Right renal pelvis (tissue), 4 donors: Measurements from ENCODE around the gene FAM13A. TPM values are rescaled to one million over a fixed set of nuclear protein-coding genes. Genes with fewer than 3 reads are reported as not detected.
"Not testable (repeated sequence)": the region's sequence is repeated elsewhere in the genome, so short reads cannot be mapped to it uniquely, and the experiment has no call there.

Experiments used
- DNase-seq, 4 donors: peaks; one replicate each; pipeline ENCODE4 v3.0.0-alpha.2; 2013; ENCODE audit warnings: low read depth in 4 of 4, low spot score in 3 of 4, missing footprints in 1 of 4
- polyA plus RNA-seq, 4 donors: library from polyadenylated mRNA; unstranded; fragments of 120-200 nt; gene quantifications; one replicate each; pipeline ENCODE4 v1.2.1, GENCODE V29; 2013; ENCODE audit not compliant: insufficient read length in 4 of 4

The FAM13A gene
- polyA plus RNA-seq, 4 donors, result 30.8 to 34.0 (median 33.6) TPM

- DNase-seq, result no peak
Observed at GRCh38 chr4:88964450-88964849, 92.5 kb downstream of the FAM13A start.

- DNase-seq, result no peak
Observed at GRCh38 chr4:88963817-88964216, 93.2 kb downstream of the FAM13A start.

GRCh38 chr4:88962396-88962795 lies 94.6 kb downstream of the FAM13A start:
- DNase-seq, result no peak

- no peak for DNase-seq
Observed at GRCh38 chr4:88960576-88960975, 96.4 kb downstream of the FAM13A start.

DNA sequence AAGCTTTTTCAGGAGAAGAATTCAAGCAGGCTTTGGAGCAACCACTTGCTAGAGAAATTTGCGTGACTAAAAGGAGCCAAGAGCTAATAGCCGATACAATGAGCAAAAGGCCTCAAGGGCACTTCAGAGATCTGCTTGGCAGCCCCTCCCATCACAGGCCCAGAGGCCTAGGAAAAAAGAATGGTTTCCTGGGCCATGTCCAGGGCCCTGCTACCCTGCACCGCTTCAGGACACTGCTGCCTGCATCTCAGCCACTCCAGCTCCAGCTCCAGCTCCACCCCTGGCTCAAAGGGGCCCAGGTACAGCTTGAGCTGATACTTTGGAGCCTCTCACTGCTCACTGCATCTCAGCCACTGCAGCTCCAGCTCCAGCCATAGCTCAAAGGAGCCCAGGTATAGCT lies 98.9 kb downstream of the FAM13A start:
- DNase-seq, result no peak

- DNase-seq, result no peak
Observed at GRCh38 chr4:88957570-88957969, 99.4 kb downstream of the FAM13A start.

DNA sequence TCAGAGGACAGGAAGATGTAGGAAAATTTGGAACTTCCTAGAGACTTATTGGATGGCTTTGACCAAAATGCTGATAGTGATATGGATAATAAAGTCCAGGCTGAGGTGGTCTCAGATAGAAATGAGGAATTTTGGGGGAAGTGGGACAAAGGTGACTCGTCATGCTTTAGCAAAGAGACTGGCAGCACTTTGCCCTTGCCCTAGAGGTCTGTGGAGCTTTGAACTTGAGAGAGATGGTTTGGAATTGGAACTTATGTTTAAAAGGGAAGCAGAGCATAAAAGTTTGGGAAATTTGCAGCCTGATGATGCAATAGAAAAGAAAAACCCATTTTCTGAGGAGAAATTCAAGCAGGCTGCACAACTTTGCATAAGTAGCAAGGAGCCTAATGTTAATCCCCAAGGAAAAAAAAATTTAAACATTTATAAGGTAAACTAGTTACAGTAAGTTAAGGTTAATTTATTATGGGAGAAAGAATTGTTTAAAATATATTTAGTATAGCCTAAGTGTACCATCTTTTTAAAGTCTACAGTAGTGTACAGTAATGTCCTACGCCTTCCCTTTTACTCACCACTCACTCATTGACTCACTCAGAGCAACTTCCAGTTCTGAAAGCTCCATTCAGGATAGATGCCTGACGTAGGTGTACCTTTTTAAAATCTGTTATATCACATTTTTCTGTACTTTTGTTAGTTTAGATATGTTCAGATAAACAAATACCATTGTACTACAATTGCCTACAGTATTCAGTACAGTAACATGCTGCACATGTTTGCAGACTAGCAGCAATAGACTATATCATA lies 101.2 kb downstream of the FAM13A start:
- DNase-seq, result no peak

DNA sequence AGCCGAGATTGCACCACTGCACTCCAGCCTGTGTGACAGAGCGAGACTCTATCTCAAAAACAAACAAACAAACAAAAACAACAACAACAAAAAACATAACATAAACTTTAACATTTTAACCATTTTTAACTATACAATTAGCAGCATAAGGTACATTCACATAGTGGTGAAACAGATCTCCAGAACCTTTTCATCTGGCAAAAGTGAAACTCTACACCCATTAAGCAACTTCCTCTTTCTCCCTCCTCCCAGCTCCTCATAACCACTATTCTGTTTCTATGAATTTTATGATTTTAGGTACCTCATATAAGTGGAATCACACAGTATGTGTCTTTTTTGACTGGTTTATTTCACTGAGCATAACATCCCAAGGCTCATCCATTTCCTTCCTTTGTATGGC lies 103.6 kb downstream of the FAM13A start:
- no peak for DNase-seq

- no peak for DNase-seq
Observed at GRCh38 chr4:88952081-88952480, 104.9 kb downstream of the FAM13A start.

- no peak for DNase-seq
Observed at GRCh38 chr4:88949605-88950004, 107.4 kb downstream of the FAM13A start.

DNA sequence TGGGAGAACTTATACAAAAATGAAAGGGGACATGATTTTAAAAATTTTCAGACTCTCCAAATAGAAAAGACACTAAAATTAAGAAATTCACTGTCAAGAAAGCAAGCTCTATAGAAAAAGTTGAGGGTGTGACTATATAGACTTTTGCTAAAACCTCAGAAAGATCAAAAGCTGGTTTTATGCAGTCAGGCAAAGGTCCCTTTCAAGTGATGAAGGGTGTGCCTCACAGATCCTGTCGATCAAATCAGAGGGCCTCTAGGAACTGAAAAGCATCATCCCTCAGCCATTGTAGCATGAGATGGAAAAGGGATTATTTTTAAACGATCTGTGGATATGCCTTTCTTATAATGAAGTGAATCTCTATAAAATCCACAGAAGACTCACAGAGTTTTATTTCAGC lies 116.5 kb downstream of the FAM13A start:
- DNase-seq, result no peak

DNA sequence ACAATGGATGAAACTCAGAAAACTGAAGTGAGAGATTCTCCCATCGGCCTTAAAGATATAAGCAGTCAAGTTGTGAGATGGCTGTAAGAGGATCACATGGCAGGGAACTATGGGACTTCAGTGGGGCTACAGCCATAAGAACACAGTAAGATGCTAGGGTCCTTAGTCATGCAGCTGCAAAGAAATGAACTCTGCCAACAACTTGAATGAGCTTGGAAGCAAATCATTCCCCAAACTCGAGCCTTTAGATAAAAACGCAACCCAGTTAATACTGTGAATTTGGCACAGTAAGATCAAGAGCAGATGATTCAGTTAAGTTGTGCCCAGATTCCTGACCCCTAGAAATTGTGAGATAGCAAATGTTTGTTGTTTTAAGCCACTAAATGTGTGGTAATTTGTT lies 117.3 kb downstream of the FAM13A start:
- no peak for DNase-seq

- DNase-seq, result no peak
Observed at GRCh38 chr4:88938138-88938537, 118.8 kb downstream of the FAM13A start.

DNA sequence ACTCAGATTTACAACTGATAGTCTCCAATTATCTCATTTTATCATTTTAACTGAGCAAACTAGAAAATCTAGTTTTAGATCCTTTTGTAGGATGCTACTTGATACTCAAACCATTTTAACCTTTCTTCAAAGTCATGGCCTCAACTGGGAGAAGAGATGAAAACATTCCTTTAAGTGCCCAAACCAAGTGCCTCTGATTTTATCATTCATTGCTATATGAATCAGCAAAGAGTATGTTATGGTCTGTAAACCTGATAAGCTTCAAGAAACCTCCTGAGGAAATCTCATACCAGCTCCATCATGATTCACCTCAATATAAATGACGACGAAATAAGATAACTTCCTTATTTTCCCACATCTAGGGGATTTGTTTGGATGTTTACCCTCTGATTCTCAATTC lies 119.9 kb downstream of the FAM13A start:
- no peak for DNase-seq

DNA sequence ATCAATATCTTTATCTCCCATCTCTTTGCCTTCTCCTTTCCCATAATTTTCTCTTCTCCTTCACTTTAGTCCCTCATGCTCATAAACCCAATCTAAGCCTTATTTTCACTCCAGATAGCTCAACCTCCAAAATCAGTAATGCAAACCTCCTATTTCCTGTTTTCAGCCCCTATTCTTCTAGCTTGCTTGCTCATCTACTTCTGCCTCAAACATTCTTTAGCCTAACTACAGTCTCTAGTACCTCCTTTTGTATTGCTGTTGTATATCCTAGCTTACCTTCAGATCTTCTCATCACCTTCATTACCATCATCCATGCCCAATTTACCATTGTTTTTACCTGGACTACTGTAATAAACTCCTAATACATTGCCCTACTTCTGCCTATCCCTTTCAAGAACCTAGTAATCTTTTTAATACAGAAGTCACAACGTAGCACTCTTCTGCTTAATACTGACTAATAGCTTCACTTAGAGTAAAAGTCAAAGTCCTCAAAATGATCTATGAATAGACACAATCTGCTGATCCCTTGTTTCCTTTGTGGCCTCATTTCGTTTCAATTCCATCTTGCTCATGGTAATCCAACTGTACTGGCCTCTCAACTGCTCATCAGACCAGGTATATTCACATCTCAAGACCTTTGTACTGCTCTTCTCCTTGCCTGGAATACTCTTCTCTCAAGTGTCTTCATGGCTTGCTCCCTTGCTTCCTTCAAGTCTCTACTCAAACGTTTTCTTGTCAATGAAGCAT lies 123.4 kb downstream of the FAM13A start:
- DNase-seq, result no peak

DNA sequence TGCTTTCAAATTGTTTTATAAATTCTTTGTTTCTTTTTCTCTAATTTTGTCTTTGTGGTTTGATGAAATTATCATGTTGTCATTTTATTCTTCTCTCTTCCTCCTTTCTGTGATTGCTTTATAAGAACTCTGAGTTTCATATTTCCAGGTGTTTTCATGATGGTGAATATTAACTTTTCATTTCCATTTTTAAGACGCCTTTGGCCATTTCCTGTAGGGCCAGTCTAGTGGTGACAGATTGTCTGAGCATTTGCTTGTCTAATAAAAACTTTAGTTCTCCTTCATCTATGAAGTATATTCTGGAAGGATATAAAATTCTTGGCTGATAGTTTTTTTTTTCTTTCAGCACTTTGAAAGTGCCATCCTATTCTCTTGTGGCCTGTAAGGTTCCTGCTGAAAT lies 128.1 kb downstream of the FAM13A start:
- DNase-seq, result no peak

GRCh38 chr4:88927420-88927819 lies 129.6 kb downstream of the FAM13A start:
- DNase-seq, result no peak

GRCh38 chr4:88919056-88919455 lies 137.9 kb downstream of the FAM13A start:
- no peak for DNase-seq

DNA sequence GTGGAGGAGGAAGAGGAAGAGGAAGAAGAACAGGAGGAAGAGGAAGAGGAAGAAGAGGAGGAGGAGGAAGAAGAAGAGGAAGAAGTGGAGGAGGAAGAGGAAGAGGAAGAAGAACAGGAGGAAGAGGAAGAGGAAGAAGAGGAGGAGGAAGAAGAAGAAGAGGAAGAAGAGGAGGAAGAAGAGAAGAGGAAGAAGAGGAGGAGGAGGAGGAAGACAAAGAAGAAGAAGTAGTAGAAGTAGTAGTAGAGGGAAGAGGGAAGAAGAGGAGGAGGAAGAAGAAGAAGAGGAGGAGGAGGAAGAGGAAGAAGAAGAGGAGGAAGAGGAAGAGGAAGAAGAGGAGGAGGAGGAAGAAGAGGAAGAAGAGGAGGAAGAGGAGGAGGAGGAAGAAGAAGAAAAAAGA lies 143.8 kb downstream of the FAM13A start:
- not testable (repeated sequence) for DNase-seq

DNA sequence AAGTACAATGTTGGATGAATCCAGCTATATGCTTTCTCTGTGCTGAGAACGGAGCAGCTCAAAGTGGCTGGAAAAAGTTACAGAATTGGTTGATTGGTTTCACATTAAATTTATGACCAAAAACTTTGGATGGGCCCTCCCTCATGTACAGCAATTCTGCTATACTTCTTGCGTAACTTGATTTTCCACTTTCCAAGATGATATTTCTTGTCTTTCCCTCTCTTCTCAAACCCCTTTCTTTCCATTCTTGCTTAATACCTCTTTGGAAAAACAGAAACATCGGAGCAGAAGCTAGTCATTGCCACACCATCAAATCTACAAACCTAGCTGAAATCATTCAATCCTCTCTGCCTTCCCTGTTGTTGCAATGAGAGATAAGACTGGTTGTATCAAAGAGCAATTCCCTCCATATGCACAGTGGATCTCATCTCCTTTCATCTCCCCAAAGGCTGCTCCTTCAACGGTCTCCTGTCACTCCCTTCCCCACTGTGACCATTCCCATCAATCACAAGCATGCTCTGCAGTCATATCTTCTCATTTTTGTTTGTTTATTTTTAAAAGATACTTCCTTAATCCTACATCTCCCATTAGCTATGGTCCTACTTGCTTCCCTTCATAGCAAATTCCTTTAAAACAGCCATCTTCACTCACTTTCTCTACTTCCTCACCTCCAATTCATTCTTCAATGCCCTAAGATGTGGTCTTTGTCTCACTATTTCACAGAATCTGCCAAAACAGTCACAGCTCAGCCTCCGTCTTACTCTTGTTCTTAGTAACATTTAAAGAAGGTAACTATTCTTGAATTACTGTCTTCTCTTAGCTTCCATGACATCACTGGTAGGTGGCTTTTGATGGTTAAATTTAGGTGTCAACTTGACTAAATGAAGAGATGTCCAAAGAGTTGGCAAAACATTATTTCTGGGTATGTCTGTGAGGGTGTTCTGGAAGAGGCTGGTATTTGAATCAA lies 145.5 kb downstream of the FAM13A start:
- DNase-seq, result no peak

GRCh38 chr4:88910101-88910500 lies 146.9 kb downstream of the FAM13A start:
- no peak for DNase-seq
